ENCODE data around the gene AK8. TPM values are rescaled to one million over a fixed set of nuclear protein-coding genes. Genes with fewer than 3 reads are reported as not detected.

Gene AK8
- total and polyA plus RNA-seq, 2 experiments from 2014 or later, result 0.70 to 0.83 TPM

- Histone ChIP-seq H3K9me3 (ENCODE audit: low read depth) (no peaks in the 10 kb centered on the region), H3K36me3 (no peaks in the 10 kb centered on the region), H3K4me1 (ENCODE audit: low read depth) (no peaks in the 10 kb centered on the region), H3K4me3 (no peak overlapping the region), H3K27me3 (peaks cover 16% of the 10 kb centered on the region), H3K27ac (no peak overlapping the region)
- no peak for DNase-seq (ENCODE audit: low read depth in 1 of 2, low spot score in 1 of 2)
- no peak for TF ChIP-seq CTCF (IDR thresholded peaks at IDR 0.05; ENCODE audit: low read depth, low read length)
These were observed 53.9 kb downstream of the AK8 start for GRCh38 chr9:132824151-132824550.

DNA sequence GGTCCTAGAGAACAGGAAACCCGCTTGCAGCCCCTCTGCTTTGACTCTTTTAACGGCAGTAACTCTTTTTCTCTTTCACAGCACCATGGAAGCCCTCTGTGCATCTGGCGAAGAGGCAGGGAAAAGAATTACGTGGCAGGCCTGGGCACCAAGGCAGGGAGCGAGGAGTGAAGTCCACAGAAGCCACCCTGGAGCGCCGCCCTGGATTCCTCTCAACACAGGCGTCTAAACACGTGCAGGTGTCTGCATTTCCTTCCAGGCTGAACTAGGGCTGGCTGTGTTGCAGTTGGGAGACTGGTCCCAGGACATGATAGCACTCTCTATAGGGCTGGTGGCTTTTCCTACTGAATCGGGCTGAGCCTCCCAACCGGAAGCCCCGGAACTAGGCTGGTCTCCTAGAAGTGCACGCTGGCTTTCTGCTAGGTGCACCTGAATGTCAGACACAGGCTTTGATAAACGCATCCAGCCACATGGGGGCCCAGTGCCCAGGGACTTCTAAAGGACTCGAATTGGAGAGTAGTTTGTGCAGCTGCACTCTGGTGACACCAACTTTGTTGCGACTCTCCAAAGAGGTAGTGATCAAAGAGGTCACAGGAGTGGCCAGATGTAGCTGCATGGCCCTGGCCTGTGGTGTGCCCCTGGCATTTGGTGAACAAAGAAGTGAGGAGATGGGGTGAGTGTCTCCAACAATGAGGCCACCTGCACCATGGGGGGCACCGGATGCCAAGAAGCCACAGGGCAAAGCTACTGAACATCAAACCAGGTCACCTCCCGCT is 54.5 kb downstream of the AK8 start:
- TF ChIP-seq CTCF (IDR thresholded peaks at IDR 0.05; ENCODE audit: low read depth, low read length), result no peak
- H3K9me3 ChIP-seq (ENCODE audit: low read depth), result no peaks in the 10 kb centered on the region
- DNase-seq (ENCODE audit: low read depth in 1 of 2, low spot score in 1 of 2), result no peak
- H3K27me3 ChIP-seq, result peaks cover 16% of the 10 kb centered on the region
- H3K36me3 ChIP-seq, result no peaks in the 10 kb centered on the region
- H3K4me3 ChIP-seq, result no peak overlapping the region
- no peak overlapping the region for H3K27ac ChIP-seq
- no peaks in the 10 kb centered on the region for H3K4me1 ChIP-seq (ENCODE audit: low read depth)

GRCh38 chr9:132820169-132820944 is 57.7 kb downstream of the AK8 start:
- Histone ChIP-seq H3K27ac (no peak overlapping the region), H3K4me1 (ENCODE audit: low read depth) (no peaks in the 10 kb centered on the region), H3K9me3 (ENCODE audit: low read depth) (no peaks in the 10 kb centered on the region), H3K36me3 (no peaks in the 10 kb centered on the region), H3K27me3 (peaks cover 8% of the 10 kb centered on the region), H3K4me3 (no peak overlapping the region)
- no peak for TF ChIP-seq CTCF (IDR thresholded peaks at IDR 0.05; ENCODE audit: low read depth, low read length)
- DNase-seq (ENCODE audit: low read depth in 1 of 2, low spot score in 1 of 2), result no peak

DNA sequence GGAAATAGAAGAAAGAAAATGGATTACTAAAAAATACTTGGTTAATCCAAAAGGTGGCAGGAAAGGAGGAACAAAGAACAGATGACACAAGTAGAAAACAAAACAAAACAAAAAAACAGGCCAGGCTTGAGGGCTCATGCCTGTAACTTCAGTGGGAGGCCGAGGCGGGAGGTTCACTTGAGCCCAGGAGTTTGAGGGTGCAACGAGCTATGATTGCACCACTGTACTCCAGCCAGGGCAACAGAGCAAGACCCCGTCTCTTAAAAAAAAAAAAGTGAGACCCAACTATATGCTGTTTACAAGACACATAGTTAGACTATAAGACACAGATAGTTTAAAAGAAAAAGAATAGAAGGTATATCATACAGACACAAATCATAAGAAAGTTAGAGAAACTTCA is 59.5 kb downstream of the AK8 start:
- H3K27ac ChIP-seq, result no peak overlapping the region
- no peak for DNase-seq (ENCODE audit: low read depth in 1 of 2, low spot score in 1 of 2)
- no peaks in the 10 kb centered on the region for H3K4me1 ChIP-seq (ENCODE audit: low read depth)
- no peak for TF ChIP-seq CTCF (IDR thresholded peaks at IDR 0.05; ENCODE audit: low read depth, low read length)
- no peaks in the 10 kb centered on the region for H3K9me3 ChIP-seq (ENCODE audit: low read depth)
- no peaks in the 10 kb centered on the region for H3K36me3 ChIP-seq
- H3K4me3 ChIP-seq, result no peak overlapping the region
- H3K27me3 ChIP-seq, result no peaks in the 10 kb centered on the region

- no peak overlapping the region for H3K4me3 ChIP-seq
- no peak overlapping the region for H3K27ac ChIP-seq
- H3K9me3 ChIP-seq (ENCODE audit: low read depth), result no peaks in the 10 kb centered on the region
- H3K36me3 ChIP-seq, result no peaks in the 10 kb centered on the region
- no peak for DNase-seq (ENCODE audit: low read depth in 1 of 2, low spot score in 1 of 2)
- no peaks in the 10 kb centered on the region for H3K4me1 ChIP-seq (ENCODE audit: low read depth)
- no peak for TF ChIP-seq CTCF (IDR thresholded peaks at IDR 0.05; ENCODE audit: low read depth, low read length)
- H3K27me3 ChIP-seq, result peaks cover 4% of the 10 kb centered on the region
These were observed 63.1 kb downstream of the AK8 start for GRCh38 chr9:132814937-132815336.
